Measurements from ENCODE around the gene DPF3. TPM values are rescaled to one million over a fixed set of nuclear protein-coding genes. Genes with fewer than 3 reads are reported as not detected.

Gene DPF3
- polyA plus RNA-seq, 1 experiment, result 3.6 TPM

GRCh38 chr14:72583316-72584272, 310.3 kb downstream of the DPF3 start:
- Histone ChIP-seq H3K4me3 (ENCODE audit: low read depth, low read length) (no peak overlapping the region), H3K27me3 (ENCODE audit: control insufficient read depth, insufficient read depth, low read length) (no peaks in the 10 kb centered on the region), H3K36me3 (ENCODE audit: control insufficient read depth, insufficient read depth, low read length) (no peaks in the 10 kb centered on the region)
- ChIA-PET CTCF (interaction anchor here (2.1 kb wide), 1 partner anchor 9 kb away, joined by 6 read pairs; no protein-coding TSS in a partner anchor), POLR2A (no interaction called here)
- DNase-seq (ENCODE audit: low read depth), result no peak
- TF ChIP-seq, protein P1, sequence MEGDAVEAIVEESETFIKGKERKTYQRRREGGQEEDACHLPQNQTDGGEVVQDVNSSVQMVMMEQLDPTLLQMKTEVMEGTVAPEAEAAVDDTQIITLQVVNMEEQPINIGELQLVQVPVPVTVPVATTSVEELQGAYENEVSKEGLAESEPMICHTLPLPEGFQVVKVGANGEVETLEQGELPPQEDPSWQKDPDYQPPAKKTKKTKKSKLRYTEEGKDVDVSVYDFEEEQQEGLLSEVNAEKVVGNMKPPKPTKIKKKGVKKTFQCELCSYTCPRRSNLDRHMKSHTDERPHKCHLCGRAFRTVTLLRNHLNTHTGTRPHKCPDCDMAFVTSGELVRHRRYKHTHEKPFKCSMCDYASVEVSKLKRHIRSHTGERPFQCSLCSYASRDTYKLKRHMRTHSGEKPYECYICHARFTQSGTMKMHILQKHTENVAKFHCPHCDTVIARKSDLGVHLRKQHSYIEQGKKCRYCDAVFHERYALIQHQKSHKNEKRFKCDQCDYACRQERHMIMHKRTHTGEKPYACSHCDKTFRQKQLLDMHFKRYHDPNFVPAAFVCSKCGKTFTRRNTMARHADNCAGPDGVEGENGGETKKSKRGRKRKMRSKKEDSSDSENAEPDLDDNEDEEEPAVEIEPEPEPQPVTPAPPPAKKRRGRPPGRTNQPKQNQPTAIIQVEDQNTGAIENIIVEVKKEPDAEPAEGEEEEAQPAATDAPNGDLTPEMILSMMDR (IDR thresholded peaks at IDR 0.05; ENCODE audit: insufficient read depth, low read depth, low read length), result no peak

GRCh38 chr14:72582582-72582981, 311.3 kb downstream of the DPF3 start:
- Histone ChIP-seq H3K27me3 (ENCODE audit: control insufficient read depth, insufficient read depth, low read length) (no peaks in the 10 kb centered on the region), H3K4me3 (ENCODE audit: low read depth, low read length) (no peak overlapping the region), H3K36me3 (ENCODE audit: control insufficient read depth, insufficient read depth, low read length) (no peaks in the 10 kb centered on the region)
- TF ChIP-seq, protein P1 (IDR thresholded peaks at IDR 0.05; ENCODE audit: insufficient read depth, low read depth, low read length), result no peak
- ChIA-PET CTCF (interaction anchor here (0.6 to 2.1 kb wide), 2 partner anchors 10 to 16 kb away, joined by 3 to 6 read pairs; no protein-coding TSS in a partner anchor), POLR2A (no interaction called here)
- no peak for DNase-seq (ENCODE audit: low read depth)

- no peaks in the 10 kb centered on the region for H3K27me3 ChIP-seq (ENCODE audit: control insufficient read depth, insufficient read depth, low read length)
- no peaks in the 10 kb centered on the region for H3K36me3 ChIP-seq (ENCODE audit: control insufficient read depth, insufficient read depth, low read length)
- no peak for DNase-seq (ENCODE audit: low read depth)
- CTCF ChIA-PET, result interaction anchor here (2.0 kb wide), 1 partner anchor 10 kb away, joined by 5 read pairs; no protein-coding TSS in a partner anchor
- TF ChIP-seq, protein P1 (IDR thresholded peaks at IDR 0.05; ENCODE audit: insufficient read depth, low read depth, low read length), result no peak
- no peak overlapping the region for H3K4me3 ChIP-seq (ENCODE audit: low read depth, low read length)
- POLR2A ChIA-PET, result no interaction called here
Measured at GRCh38 chr14:72578514-72578913, 315.4 kb downstream of the DPF3 start.

DNA sequence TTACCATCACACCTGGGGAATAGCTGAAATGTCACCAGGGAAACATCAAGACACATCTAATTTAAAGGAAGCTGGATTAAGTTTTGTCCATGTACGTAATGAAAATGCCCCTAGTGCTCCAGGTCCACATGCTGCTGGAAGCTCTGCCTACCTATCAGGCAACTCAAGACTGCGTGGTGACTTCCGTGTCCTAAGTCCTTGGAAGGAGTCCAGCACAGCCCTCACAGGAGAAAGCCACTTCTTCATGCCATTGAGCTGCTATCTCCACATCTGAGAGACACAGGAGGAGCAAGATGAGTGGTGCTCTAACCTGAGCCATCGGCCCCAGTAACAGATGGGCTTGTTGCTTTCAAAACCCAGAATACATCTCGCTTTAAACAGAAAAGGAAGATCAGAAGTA, 316.4 kb downstream of the DPF3 start:
- H3K4me3 ChIP-seq (ENCODE audit: low read depth, low read length), result no peak overlapping the region
- POLR2A ChIA-PET, result no interaction called here
- DNase-seq (ENCODE audit: low read depth), result no peak
- H3K27me3 ChIP-seq (ENCODE audit: control insufficient read depth, insufficient read depth, low read length), result no peaks in the 10 kb centered on the region; the same call in 1 of the 2 replicates
- no peaks in the 10 kb centered on the region for H3K36me3 ChIP-seq (ENCODE audit: control insufficient read depth, insufficient read depth, low read length)
- CTCF ChIA-PET, result interaction anchor here (2.0 kb wide), 1 partner anchor 11 kb away, joined by 5 read pairs; no protein-coding TSS in a partner anchor
- TF ChIP-seq, protein P1 (IDR thresholded peaks at IDR 0.05; ENCODE audit: insufficient read depth, low read depth, low read length), result no peak

GRCh38 chr14:72576258-72576657, 317.6 kb downstream of the DPF3 start:
- CTCF ChIA-PET, result interaction anchor here (1.2 to 1.4 kb wide), 2 partner anchors 9 to 24 kb away, joined by 3 read pairs; no protein-coding TSS in a partner anchor
- no peak for DNase-seq (ENCODE audit: low read depth)
- TF ChIP-seq, protein P1 (IDR thresholded peaks at IDR 0.05; ENCODE audit: insufficient read depth, low read depth, low read length), result no peak
- H3K36me3 ChIP-seq (ENCODE audit: control insufficient read depth, insufficient read depth, low read length), result no peaks in the 10 kb centered on the region
- no peak overlapping the region for H3K4me3 ChIP-seq (ENCODE audit: low read depth, low read length)
- POLR2A ChIA-PET, result no interaction called here
- H3K27me3 ChIP-seq (ENCODE audit: control insufficient read depth, insufficient read depth, low read length), result no peaks in the 10 kb centered on the region; the same call in 1 of the 2 replicates
